ENCODE measurements around the gene SEMA3A. TPM values are rescaled to one million over a fixed set of nuclear protein-coding genes. Genes with fewer than 3 reads are reported as not detected.

The SEMA3A gene
- total RNA-seq, 3 donors from 2014 or later = 4.5 to 76.7 (median 9.7) TPM

- TF ChIP-seq CTCF (IDR thresholded peaks at IDR 0.05) = no peak
- intact Hi-C loops (cut with DNase I, micrococcal nuclease) = no loop called here
Observed at GRCh38 chr7:84136336-84136735, 58.3 kb downstream of the SEMA3A start.

GRCh38 chr7:84134169-84134568 lies 60.4 kb downstream of the SEMA3A start:
- no peaks in the 10 kb centered on the region for H3K4me1 ChIP-seq (ENCODE audit: low read depth)
- no peak for ATAC-seq

More at GRCh38 chr7:84136336-84136735, 58.3 kb downstream of the SEMA3A start:
- H3K36me3 ChIP-seq (ENCODE audit: low read depth) = no peaks in the 10 kb centered on the region
- no peak overlapping the region for H3K4me3 ChIP-seq
- no peaks in the 10 kb centered on the region for H3K4me1 ChIP-seq (ENCODE audit: low read depth)
- no peak for DNase-seq
- ATAC-seq = no peak
- H3K9me3 ChIP-seq = no peaks in the 10 kb centered on the region

GRCh38 chr7:84125654-84126053 lies 68.9 kb downstream of the SEMA3A start:
- no peak for TF ChIP-seq CTCF (IDR thresholded peaks at IDR 0.05)
- ATAC-seq (no peak), DNase-seq (no peak)
- Histone ChIP-seq H3K4me3 (no peak overlapping the region), H3K9me3 (no peaks in the 10 kb centered on the region), H3K4me1 (ENCODE audit: low read depth) (no peaks in the 10 kb centered on the region), H3K36me3 (ENCODE audit: low read depth) (no peaks in the 10 kb centered on the region)
- intact Hi-C loops (cut with DNase I, micrococcal nuclease) = no loop called here

More at GRCh38 chr7:84134169-84134568, 60.4 kb downstream of the SEMA3A start:
- Histone ChIP-seq H3K4me3 (no peak overlapping the region), H3K9me3 (no peaks in the 10 kb centered on the region), H3K36me3 (ENCODE audit: low read depth) (no peaks in the 10 kb centered on the region)
- intact Hi-C loops (cut with DNase I, micrococcal nuclease) = no loop called here
- TF ChIP-seq CTCF (IDR thresholded peaks at IDR 0.05) = no peak
- DNase-seq = no peak

- Histone ChIP-seq H3K36me3 (ENCODE audit: low read depth) (no peaks in the 10 kb centered on the region), H3K4me3 (no peak overlapping the region), H3K4me1 (ENCODE audit: low read depth) (no peaks in the 10 kb centered on the region), H3K9me3 (no peaks in the 10 kb centered on the region)
- DNase-seq (no peak), ATAC-seq (no peak)
- TF ChIP-seq CTCF (IDR thresholded peaks at IDR 0.05) = no peak
- intact Hi-C loops (cut with DNase I, micrococcal nuclease) = no loop called here
Observed at GRCh38 chr7:84123965-84124547, 70.5 kb downstream of the SEMA3A start.

GRCh38 chr7:84122582-84123360 lies 71.8 kb downstream of the SEMA3A start:
- H3K4me1 ChIP-seq (ENCODE audit: low read depth) = no peaks in the 10 kb centered on the region
- DNase-seq (no peak), ATAC-seq (no peak)
- intact Hi-C loops (cut with DNase I, micrococcal nuclease) = no loop called here
- H3K9me3 ChIP-seq = no peaks in the 10 kb centered on the region
- no peak for TF ChIP-seq CTCF (IDR thresholded peaks at IDR 0.05)
- H3K4me3 ChIP-seq = no peak overlapping the region
- no peaks in the 10 kb centered on the region for H3K36me3 ChIP-seq (ENCODE audit: low read depth)

Data from mucosa of descending colon (tissue), 3 donors.